Femur (tissue), 1 donor: ENCODE measurements around the gene SLC27A2.
"Not testable (repeated sequence)": the region's sequence is repeated elsewhere in the genome, so short reads cannot be mapped to it uniquely, and the experiment has no call there.

Experiments used
- DNase-seq: peaks from one replicate; pipeline ENCODE4 v3.0.0-alpha.2; 2017

Gene SLC27A2

GRCh38 chr15:50181969-50182218 lies at the start of gene SLC27A2:
Gene SLC27A2 (plus strand): TSS chr15:50182196. CDS start chr15:50182428, 232 bp downstream.
- DNase-seq, result no peak

- not testable (repeated sequence) for DNase-seq
Measured at GRCh38 chr15:50132251-50132984, 49.6 kb upstream of the SLC27A2 start.

GRCh38 chr15:50134524-50135024 lies 47.4 kb upstream of the SLC27A2 start:
- no peak for DNase-seq

- DNase-seq, result no peak
Measured at GRCh38 chr15:50135031-50135551, 46.9 kb upstream of the SLC27A2 start.

GRCh38 chr15:50137330-50137761 lies 44.6 kb upstream of the SLC27A2 start:
- DNase-seq, result no peak

GRCh38 chr15:50137893-50138292 lies 44.1 kb upstream of the SLC27A2 start:
- no peak for DNase-seq

GRCh38 chr15:50138391-50138790 lies 43.6 kb upstream of the SLC27A2 start:
- no peak for DNase-seq

- DNase-seq, result no peak
Measured at GRCh38 chr15:50140098-50140497, 41.9 kb upstream of the SLC27A2 start.

GRCh38 chr15:50140983-50141382 lies 41.0 kb upstream of the SLC27A2 start:
- DNase-seq, result no peak

GRCh38 chr15:50141856-50142255 lies 40.1 kb upstream of the SLC27A2 start:
- DNase-seq, result no peak

GRCh38 chr15:50143255-50143860 lies 38.6 kb upstream of the SLC27A2 start:
- no peak for DNase-seq

- no peak for DNase-seq
Measured at GRCh38 chr15:50144341-50145120, 37.5 kb upstream of the SLC27A2 start.

GRCh38 chr15:50145451-50145872 lies 36.5 kb upstream of the SLC27A2 start:
- peak; percentile 24 for DNase-seq

- no peak for DNase-seq
Measured at GRCh38 chr15:50146632-50147031, 35.4 kb upstream of the SLC27A2 start.

- DNase-seq, result peak; percentile 28
Measured at GRCh38 chr15:50148362-50148963, 33.5 kb upstream of the SLC27A2 start.

GRCh38 chr15:50149090-50149489 lies 32.9 kb upstream of the SLC27A2 start:
- DNase-seq, result no peak

GRCh38 chr15:50150349-50150748 lies 31.6 kb upstream of the SLC27A2 start:
- no peak for DNase-seq

GRCh38 chr15:50150851-50151250 lies 31.1 kb upstream of the SLC27A2 start:
- DNase-seq, result no peak

- DNase-seq, result no peak
Measured at GRCh38 chr15:50151476-50151875, 30.5 kb upstream of the SLC27A2 start.

GRCh38 chr15:50158236-50158635 lies 23.8 kb upstream of the SLC27A2 start:
- not testable (repeated sequence) for DNase-seq

GRCh38 chr15:50162969-50163718 lies 18.9 kb upstream of the SLC27A2 start:
- DNase-seq, result no peak

GRCh38 chr15:50163719-50164410 lies 18.1 kb upstream of the SLC27A2 start:
- DNase-seq, result no peak
